GM18909 (cell line): ENCODE data around the gene STAB1.

ENCODE experiments used
- ATAC-seq: cut with Tn5 transposase; IDR thresholded peaks from one replicate; pipeline ENCODE4 v1.9.1; 2021; ENCODE audit warnings: mild to moderate bottlenecking; ENCODE audit not compliant: unreplicated experiment, poor library complexity

STAB1 gene

DNA sequence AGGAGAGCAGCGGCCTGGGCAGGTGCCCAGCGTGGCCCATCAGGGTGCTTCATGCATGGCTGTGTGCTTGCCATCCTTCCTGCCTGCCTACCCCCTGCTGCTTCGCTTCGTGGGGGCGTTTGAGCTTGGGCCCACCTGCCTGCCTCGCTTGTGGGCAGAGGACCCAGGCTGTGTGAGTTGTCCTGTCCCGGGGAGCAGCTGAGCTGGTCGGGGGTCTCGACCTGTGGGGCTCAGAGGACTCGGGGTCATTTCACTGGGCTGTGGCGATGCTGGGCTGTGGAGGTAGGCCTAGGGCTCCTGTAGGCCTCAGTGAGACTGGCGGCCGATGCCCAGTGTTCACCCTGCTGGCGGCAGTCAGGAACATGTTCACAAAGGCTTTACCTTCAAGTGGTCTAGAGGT, 12.1 kb upstream of the STAB1 start:
- ATAC-seq: no peak

DNA sequence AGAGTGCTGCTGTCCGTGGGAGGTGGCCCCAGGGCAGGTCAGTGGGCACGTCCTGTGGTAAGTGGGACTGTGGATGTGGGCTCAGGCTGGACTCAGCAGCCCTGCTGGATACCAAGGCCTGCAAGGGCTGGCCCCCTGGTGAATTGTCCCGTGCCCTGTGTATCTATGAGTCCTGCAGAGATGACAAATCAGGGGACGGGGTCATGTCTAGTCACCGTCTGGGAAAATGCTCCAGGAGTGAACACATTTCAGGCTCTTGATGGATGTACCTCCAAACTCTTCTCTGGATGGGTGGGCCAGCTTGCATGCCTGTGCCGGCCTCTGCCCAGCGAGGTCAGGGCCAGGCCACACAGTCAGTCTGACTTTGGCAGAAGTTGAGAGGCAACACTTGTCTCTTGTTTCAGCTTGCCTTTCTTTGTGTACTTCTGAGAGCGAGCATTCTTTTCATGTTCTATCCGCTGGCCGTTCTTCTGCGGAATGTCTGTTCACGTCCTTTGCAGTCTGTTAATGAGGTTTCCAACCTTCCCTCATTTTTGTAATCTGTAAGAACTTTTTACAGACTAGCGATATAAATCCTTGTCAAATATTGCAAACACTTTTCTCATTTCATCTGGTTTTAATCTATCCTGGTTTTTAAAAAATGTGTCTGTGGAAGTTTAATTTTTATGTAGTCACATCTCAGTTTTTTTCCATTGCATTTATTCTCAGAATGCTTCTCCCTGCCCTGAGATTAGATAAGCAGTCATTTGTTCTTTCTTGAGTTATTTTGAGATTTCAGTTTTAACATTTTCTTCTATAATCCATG, 11.4 kb upstream of the STAB1 start:
- ATAC-seq: no peak

DNA sequence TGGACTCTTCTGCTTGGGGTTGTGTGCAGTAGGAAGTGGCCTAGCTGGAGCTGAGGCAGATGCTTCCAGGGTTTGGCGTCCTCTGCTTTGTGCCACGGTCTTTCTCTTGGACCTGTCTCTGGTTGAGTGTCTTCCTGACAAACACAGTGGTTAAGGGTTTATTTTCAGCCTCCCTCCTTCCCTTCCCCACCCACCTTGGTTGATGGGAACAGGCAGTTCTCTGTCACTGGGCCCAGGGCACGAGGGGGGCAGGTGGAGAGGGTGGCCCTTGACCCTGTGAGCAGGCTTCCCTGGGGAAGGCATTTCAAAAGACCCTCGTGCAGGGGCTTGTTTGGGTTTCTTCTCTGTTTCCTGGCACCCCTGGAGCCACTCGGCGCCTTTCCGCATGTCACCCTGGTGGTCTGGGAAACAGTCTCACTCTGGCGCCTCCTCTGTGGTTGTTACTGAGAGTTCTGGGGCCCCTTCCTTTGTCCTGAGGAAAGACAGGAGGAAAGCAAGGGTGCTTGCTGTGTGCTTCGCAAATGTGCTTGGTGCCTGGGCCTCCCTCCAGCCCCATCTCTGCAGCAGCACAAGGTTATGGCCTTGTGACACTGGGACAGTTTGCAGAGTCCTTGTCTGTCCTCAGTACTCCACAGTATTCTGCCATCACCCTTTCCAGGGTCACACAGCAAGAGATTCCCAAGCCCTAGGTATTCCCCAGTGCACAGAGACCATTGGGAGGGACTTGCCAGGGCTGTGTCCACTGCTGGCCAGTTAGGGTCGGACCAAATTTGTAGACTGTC, 10.3 kb upstream of the STAB1 start:
- no peak for ATAC-seq

DNA sequence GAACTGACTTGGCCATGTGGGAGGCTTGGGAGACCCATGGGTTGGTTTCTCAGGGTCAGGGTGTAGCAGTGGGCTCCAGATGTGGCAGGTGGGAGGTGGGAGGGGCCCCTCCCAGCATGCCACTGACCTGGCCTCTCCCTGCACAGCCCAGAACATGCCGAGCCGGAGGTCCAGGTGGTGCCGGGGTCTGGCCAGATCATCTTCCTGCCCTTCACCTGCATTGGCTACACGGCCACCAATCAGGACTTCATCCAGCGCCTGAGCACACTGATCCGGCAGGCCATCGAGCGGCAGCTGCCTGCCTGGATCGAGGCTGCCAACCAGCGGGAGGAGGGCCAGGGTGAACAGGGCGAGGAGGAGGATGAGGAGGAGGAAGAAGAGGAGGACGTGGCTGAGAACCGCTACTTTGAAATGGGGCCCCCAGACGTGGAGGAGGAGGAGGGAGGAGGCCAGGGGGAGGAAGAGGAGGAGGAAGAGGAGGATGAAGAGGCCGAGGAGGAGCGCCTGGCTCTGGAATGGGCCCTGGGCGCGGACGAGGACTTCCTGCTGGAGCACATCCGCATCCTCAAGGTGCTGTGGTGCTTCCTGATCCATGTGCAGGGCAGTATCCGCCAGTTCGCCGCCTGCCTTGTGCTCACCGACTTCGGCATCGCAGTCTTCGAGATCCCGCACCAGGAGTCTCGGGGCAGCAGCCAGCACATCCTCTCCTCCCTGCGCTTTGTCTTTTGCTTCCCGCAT, 7.9 kb upstream of the STAB1 start:
- no peak for ATAC-seq

DNA sequence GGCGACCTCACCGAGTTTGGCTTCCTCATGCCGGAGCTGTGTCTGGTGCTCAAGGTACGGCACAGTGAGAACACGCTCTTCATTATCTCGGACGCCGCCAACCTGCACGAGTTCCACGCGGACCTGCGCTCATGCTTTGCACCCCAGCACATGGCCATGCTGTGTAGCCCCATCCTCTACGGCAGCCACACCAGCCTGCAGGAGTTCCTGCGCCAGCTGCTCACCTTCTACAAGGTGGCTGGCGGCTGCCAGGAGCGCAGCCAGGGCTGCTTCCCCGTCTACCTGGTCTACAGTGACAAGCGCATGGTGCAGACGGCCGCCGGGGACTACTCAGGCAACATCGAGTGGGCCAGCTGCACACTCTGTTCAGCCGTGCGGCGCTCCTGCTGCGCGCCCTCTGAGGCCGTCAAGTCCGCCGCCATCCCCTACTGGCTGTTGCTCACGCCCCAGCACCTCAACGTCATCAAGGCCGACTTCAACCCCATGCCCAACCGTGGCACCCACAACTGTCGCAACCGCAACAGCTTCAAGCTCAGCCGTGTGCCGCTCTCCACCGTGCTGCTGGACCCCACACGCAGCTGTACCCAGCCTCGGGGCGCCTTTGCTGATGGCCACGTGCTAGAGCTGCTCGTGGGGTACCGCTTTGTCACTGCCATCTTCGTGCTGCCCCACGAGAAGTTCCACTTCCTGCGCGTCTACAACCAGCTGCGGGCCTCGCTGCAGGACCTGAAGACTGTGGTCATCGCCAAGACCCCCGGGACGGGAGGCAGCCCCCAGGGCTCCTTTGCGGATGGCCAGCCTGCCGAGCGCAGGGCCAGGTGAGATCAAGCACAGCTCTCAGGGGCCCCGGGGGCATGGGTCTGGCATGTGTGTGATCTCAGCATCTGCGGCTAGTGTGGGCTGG, 7.1 kb upstream of the STAB1 start:
- no peak for ATAC-seq

DNA sequence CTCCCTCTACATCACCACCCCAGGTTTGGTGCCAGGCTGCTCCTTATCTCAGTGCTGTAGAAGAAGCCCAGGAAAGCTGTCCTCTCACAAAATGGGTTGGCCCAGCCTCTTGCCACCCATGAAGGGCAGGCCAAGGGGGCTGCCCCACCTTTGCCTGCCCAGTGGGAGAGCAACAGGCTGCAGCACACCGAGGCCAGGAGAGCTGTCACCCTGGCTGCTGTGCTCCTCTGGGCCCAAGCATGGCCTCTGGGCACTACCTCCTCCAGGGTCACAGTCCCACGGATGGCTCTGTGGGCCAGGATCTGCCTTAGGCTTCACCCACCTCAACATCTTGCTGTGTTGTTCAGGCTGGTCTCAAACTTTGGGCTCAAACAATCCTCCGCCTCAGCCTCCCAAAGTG, 6.4 kb upstream of the STAB1 start:
- no peak for ATAC-seq

DNA sequence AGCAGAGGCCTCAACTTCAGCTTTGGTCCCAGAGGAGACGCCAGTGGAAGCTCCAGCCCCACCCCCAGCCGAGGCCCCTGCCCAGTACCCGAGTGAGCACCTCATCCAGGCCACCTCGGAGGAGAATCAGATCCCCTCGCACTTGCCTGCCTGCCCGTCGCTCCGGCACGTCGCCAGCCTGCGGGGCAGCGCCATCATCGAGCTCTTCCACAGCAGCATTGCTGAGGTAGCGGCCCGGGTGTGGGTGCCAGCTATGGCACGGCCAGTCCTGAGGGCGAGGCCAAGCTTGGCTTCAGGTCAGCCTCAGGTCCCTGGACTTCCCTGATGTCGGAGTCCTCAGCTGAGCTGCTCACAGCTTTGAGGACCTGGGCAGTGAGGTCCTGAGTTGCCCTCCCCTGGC, 5.7 kb upstream of the STAB1 start:
- ATAC-seq: no peak

DNA sequence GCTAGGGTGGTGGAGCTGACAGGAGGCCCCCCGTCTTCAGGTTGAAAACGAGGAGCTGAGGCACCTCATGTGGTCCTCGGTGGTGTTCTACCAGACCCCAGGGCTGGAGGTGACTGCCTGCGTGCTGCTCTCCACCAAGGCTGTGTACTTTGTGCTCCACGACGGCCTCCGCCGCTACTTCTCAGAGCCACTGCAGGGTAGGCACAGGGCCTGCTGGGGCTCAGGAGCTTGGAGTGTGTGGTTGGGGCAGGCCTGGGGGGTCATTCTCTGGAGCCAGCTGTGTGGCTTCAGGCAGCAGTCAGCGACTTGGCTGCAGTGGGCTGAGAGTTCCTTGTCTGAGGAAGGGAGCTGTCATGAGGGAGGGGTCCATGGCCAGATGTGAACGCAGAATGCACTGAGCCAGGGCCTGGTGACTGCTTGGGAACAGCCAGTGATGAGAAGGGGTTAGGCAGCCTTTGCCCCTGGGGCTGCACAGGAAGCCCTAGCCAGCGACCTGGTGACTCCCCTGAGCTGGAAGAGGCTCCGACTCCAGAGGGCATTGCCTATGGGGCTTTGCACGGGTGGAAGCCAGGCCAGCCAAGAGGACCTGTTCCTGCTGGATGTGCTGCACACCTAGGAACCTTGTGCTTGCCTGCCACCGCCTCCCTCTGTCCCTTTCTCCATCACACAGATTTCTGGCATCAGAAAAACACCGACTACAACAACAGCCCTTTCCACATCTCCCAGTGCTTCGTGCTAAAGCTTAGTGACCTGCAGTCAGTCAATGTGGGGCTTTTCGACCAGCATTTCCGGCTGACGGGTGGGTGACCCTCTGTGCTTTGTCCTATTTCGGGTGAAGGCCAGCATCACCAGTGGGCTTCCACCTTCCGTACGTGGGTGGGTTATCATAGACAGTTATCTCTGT, 4.9 kb upstream of the STAB1 start:
- ATAC-seq: no peak

DNA sequence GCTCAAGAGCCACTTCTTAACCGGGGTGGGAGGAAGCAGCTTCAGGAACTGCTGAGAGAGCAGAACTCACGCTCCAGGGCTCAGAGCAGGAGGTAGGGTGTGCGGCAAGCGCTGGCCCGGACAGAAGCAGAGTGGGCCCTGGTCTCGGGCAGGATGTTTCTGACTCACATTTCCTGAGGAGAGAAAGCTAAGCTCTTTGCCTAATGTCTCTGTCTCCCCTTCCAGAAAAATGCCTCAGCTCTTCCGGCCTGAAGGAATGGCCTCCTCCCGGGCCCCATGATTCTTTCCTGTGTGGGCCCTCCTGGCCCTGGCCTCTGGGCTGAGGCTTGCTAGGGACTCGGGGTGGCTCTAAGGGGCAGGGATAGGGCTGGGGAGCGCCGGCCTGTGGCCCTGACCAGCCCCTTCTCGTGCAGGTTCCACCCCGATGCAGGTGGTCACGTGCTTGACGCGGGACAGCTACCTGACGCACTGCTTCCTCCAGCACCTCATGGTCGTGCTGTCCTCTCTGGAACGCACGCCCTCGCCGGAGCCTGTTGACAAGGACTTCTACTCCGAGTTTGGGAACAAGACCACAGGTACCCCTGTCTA, 4.1 kb upstream of the STAB1 start:
- ATAC-seq: no peak

DNA sequence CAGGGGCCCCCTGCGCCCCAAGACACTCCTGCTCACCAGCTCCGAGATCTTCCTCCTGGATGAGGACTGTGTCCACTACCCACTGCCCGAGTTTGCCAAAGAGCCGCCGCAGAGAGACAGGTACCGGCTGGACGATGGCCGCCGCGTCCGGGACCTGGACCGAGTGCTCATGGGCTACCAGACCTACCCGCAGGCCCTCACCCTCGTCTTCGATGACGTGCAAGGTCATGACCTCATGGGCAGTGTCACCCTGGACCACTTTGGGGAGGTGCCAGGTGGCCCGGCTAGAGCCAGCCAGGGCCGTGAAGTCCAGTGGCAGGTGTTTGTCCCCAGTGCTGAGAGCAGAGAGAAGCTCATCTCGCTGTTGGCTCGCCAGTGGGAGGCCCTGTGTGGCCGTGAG, 3.1 kb upstream of the STAB1 start:
- no peak for ATAC-seq

DNA sequence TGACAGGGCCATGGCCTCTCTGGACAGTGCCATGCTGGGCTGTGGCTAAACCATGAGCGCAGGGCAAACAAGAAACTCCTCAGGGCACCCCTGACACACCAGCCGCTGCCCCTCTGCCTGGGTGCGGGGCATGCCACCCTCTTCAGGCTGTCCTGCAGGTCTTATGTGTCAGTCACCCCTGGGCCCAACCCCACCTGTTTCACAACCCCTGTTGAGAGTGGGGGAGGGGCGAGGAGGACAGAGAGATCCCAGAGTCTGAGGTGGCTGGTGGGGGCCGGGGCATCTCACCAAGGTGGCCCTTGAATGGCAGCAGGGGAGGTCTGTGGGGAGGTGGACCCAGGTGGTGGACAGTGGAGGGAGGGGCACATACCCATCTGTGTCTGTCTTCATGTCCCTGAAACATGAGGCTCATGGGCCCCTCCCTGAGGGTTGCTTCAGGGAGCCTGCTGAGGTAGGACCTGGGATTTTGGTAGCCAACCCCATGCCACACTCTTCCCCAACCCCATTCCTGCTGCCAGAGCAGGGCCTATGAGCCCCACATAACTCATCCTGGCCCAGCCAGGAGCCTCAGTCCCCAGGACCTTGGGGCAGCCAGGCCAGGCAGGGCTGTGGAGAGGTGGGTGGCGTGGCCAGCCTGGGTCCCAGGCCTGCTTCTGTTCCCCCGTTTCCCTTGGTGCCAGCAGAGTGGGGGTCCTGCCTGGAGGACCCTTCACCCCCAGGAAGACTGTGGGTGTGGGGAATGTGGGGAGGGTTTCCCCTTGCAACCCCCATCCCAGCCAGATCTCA, 1.7 kb upstream of the STAB1 start:
- ATAC-seq: no peak

DNA sequence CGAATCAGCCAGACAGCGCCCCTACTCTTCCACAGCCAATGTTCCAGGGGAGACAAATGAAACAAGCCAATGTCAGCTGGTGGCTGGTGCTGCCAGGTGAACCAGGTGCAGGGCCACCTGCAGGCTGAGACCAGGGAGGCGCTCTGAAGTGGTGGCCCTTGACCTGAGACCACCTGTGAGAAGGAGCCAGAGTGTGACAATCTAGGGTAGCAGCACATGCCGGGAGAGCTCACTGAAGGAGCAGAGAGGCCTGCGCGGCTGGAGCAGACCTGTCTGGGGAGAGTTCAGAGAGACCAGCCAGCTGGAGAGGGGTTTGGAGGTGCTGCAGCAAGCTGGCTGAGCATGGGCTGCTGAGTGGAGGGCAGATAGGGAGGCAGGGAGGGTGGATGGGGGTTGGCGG, 693 bp upstream of the STAB1 start:
- ATAC-seq: no peak

DNA sequence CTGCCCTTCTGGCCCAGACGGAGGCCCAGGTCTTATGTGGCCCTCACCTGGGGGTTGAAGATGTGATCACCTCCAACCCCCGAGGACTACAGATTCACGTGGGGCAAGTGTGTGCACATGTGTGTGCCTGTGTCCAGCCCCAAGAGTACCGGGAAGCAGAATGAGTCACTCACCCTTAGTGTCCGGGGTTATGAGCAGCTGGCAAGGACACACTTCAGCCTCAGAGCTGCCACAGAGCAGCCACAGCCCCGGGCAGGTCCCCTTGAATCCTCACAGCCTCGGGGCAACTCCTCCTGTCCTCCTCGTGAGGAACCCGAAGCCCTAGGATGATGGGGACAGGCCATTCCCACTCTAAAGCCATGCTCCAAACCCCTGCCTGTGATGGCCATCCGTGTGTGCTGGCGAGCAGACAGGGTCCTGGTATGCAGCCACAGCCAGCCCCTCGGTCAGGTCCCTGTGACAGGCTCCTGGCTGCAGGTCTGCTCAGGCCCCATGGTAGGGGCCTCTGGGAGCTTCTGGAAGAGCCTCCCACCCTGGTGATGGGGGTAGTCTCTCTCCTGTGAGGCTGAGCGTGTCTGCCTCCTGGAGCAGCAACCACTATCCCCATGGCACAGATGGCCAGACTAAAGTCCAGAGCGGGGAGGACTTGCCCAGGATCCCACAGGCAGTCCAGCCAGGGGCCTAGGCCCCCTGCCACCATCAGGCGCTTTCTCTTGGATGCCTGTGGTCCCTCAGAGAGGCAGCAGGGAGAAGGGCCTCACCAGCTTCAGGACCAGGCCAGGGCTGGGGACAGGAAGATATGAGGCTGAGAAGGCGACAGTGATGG, 852 bp downstream of the STAB1 start:
- no peak for ATAC-seq

DNA sequence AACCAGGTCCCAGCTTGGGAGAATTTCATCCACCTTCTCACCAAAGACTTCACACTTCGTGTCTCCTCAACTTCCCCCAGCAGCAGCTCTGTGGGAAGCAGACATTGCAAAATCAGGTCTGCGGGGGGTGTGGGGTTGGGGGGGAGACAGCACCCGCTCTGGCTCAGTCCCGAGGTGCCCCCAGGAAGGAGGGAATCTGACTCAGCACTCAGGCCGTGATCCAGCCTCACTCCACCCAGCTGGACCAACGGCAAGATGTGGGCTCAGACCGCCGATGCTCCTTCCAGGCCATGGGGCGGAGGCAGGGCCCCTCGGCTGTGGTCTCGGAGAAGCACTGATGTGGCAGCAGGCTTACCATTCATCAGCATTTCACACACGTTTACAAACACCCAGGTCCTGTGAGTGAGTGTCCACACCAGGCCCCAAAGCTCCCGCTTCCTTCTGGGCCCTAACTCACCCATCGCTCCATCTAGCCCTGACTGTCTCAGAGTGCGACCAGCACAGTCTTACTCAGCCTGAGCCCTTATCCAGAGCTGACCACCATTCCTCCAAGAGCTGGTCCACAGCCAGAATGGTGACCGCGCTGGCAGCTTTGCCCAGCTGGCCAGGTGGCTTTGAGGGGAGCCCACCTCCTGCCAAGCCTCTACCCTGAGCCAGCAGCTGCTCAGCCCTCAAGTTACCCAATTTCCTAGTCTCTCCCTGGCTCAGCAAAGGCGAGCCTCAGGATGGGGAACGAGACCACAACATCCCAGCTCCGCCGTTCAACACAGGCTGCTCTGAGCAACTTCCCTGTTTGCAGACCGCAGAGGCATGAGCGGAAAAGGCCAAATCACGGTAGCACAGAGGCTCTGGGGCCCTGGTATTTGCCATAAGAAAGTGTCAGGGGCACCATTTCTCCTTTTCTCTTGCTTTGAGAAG, 3.3 kb downstream of the STAB1 start:
- ATAC-seq: no peak

DNA sequence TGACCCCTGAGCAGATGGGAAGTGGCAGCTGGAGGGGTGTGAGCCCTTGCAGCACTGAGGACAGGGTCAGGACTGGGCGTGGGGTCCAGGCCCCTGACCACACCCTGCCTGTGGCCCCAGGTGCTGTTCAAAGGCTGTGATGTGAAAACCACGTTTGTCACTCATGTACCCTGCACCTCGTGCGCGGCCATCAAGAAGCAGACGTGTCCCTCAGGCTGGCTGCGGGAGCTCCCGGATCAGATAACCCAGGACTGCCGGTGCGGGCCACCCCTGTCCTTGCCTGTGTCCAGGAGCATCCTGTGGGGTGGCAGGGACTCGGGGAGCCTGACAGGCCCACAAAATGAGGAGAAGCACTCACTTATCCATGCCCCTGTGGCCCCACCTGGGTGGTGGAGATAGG, 5.9 kb downstream of the STAB1 start:
- ATAC-seq: no peak

DNA sequence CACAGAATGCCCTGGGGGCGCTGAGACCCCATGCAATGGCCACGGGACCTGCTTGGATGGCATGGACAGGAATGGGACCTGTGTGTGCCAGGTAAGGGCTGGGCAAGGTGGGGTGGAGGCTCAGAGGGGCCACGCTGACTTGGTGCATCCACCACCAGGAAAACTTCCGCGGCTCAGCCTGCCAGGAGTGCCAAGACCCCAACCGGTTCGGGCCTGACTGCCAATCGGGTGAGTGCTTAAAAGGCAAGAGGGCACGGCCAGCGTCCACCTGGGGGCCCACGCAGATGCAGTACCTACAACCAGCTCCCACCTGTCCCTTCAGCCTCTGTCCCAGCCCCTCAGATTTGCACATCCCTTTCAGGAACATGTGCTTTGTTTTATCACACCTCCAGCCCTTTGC, 6.9 kb downstream of the STAB1 start:
- ATAC-seq: no peak
